B cell (primary cell): ENCODE results near the gene ODF2L. TPM values are rescaled to one million over a fixed set of nuclear protein-coding genes. Genes with fewer than 3 reads are reported as not detected.
A peak's percentile ranks its signal among the peaks of the same experiment; 100 is the strongest.

ENCODE experiments used
- ATAC-seq: fragments of 200-7000 bp; cut with Tn5 transposase; one replicate; pipeline ENCODE4 v1.10.0; 2021; ENCODE audit warnings: low read depth, mild to moderate bottlenecking, moderate number of reproducible peaks, moderate library complexity
- CTCF ChIA-PET: fragments of 350-600 bp; sonication (Branson Sonifier 250); formaldehyde crosslinking; loops from one replicate; lab custom pipeline; 2021; ENCODE audit warnings: antibody characterized with exemption, inconsistent platforms; lab: Charles Lee
- POLR2A ChIA-PET: fragments of 350-600 bp; sonication (Branson Sonifier 250); formaldehyde crosslinking; loops from one replicate; lab custom pipeline; 2021; ENCODE audit warnings: antibody characterized with exemption; lab: Charles Lee
- DNase-seq: peaks from one replicate; pipeline ENCODE4 v3.0.0; 2013
- H2AFZ ChIP-seq: 2 replicates; pipeline ENCODE4 v1.6.1; 2012; ENCODE audit warnings: mild to moderate bottlenecking, low read depth, low read length; ENCODE audit not compliant: insufficient read depth, poor library complexity, severe bottlenecking
- H3K27ac ChIP-seq, 2 donors: 1 replicate in 1 of 2; 2 replicates in 1 of 2; pipeline ENCODE4 v1.5.1; 2012 to 2013; ENCODE audit warnings: low read length in 2 of 2, mild to moderate bottlenecking in 2 of 2, moderate library complexity in 1 of 2
- H3K27me3 ChIP-seq, 4 experiments: fragments of 200-600 bp in 1 of 4; sonication (generic) in 1 of 4; replicated peaks in 1 of 4; 1 replicate in 2 of 4; 2 replicates in 2 of 4; pipeline versions ENCODE4 v1.6.1 to v1.7.0; 2013 to 2016; ENCODE audit warnings: low read length in 3 of 4, mild to moderate bottlenecking in 2 of 4, mixed read lengths in 1 of 4, moderate library complexity in 1 of 4; ENCODE audit not compliant: insufficient read depth in 4 of 4, control insufficient read depth in 3 of 4; ENCODE audit errors: control extremely low read depth in 1 of 4
- H3K36me3 ChIP-seq, 2 experiments: replicated peaks in 1 of 2; 1 replicate in 1 of 2; 2 replicates in 1 of 2; pipeline versions ENCODE4 v1.6.1 to v1.7.1; 2013; ENCODE audit warnings: low read length in 1 of 2; ENCODE audit not compliant: insufficient read depth in 2 of 2, control insufficient read depth in 1 of 2; ENCODE audit errors: control extremely low read depth in 1 of 2, extremely low read depth in 1 of 2
- H3K4me1 ChIP-seq, 2 donors: fragments of 200-600 bp in 1 of 2; sonication (generic) in 1 of 2; 1 replicate in 1 of 2; 2 replicates in 1 of 2; pipeline versions ENCODE4 v1.5.1 to v1.6.1; 2013 to 2017; ENCODE audit warnings: low read length in 2 of 2; ENCODE audit not compliant: control insufficient read depth in 2 of 2, insufficient read depth in 2 of 2
- H3K4me2 ChIP-seq: replicated peaks from 2 replicates; pipeline ENCODE3; 2012; ENCODE audit warnings: mild to moderate bottlenecking, low read depth, low read length; ENCODE audit not compliant: poor library complexity, severe bottlenecking
- H3K4me3 ChIP-seq, 5 experiments: fragments of 200-600 bp in 1 of 5; sonication (generic) in 1 of 5; 1 replicate in 3 of 5; 2 replicates in 2 of 5; pipeline versions ENCODE4 v1.5.1 to v1.7.0; 2011 to 2016; ENCODE audit warnings: low read length in 4 of 5, mild to moderate bottlenecking in 4 of 5, low read depth in 2 of 5, control low read depth in 1 of 5, moderate library complexity in 1 of 5; ENCODE audit not compliant: insufficient read depth in 1 of 5; ENCODE audit errors: control extremely low read depth in 1 of 5, extremely low read depth in 1 of 5
- H3K79me2 ChIP-seq: fragments of 200-600 bp; sonication (generic); one replicate; pipeline ENCODE4 v1.6.0; 2016; ENCODE audit warnings: low read length; ENCODE audit not compliant: control insufficient read depth, insufficient read depth
- H3K9ac ChIP-seq: fragments of 200-600 bp; sonication (generic); 2 replicates; pipeline ENCODE4 v1.6.1; 2017; ENCODE audit warnings: mild to moderate bottlenecking, low read length, moderate library complexity
- H3K9me3 ChIP-seq, 3 donors: one replicate each; pipeline versions ENCODE4 v1.6.1 to v1.7.1; 2013; ENCODE audit warnings: low read length in 2 of 3; ENCODE audit not compliant: control insufficient read depth in 2 of 3, insufficient read depth in 1 of 3; ENCODE audit errors: control extremely low read depth in 1 of 3
- H4K20me1 ChIP-seq: 2 replicates; pipeline ENCODE4 v1.6.0; 2012; ENCODE audit warnings: mild to moderate bottlenecking, low read length; ENCODE audit not compliant: insufficient read depth, control insufficient read depth, poor library complexity, severe bottlenecking
- H3K27ac Mint-ChIP-seq: one replicate; pipeline ENCODE4 v1.8.0; 2021; ENCODE audit warnings: mixed read lengths
- H3K27me3 Mint-ChIP-seq: one replicate; pipeline ENCODE4 v1.8.0; 2021; ENCODE audit warnings: mixed read lengths
- H3K4me1 Mint-ChIP-seq: one replicate; pipeline ENCODE4 v1.8.0; 2021; ENCODE audit warnings: mixed read lengths
- H3K4me3 Mint-ChIP-seq: one replicate; pipeline ENCODE4 v1.8.0; 2021; ENCODE audit warnings: mixed read lengths
- H3K9me3 Mint-ChIP-seq: one replicate; pipeline ENCODE4 v1.8.0; 2022; ENCODE audit warnings: mixed read lengths; ENCODE audit not compliant: insufficient read depth
- EZH2 ChIP-seq: IDR thresholded peaks from 2 replicates; pipeline ENCODE4 v1.6.1; 2012; ENCODE audit warnings: borderline replicate concordance, low read depth, mild to moderate bottlenecking, moderate library complexity, low read length; ENCODE audit not compliant: insufficient read depth, poor library complexity, severe bottlenecking
- WGBS: methylation state at CpG from one replicate; pipeline ENCODE4 v1.1.5; 2013; ENCODE audit warnings: missing lambda C conversion rate; ENCODE audit not compliant: insufficient coverage; 5-methylcytosine and 5-hydroxymethylcytosine counted together
- intact Hi-C: fragments of 100-400 bp; cut with micrococcal nuclease; formaldehyde crosslinking; loops from one replicate; pipeline ENCODE4 v1.10.0; 2022
- polyA minus RNA-seq: library from RNA; depleted of rRNA, polyadenylated mRNA; stranded (reverse); fragments of >200 nt; gene quantifications from 2 replicates; pipeline ENCODE4 v1.2.3, GENCODE V29; 2012
- polyA plus RNA-seq: library from polyadenylated mRNA; depleted of rRNA; stranded (reverse); fragments of >200 nt; gene quantifications from 2 replicates; pipeline ENCODE4 v1.2.3, GENCODE V29; 2012
- total RNA-seq, 2 donors: library from RNA; stranded (reverse); fragments of 120-200 nt in 1 of 2; gene quantifications; 1 replicate in 1 of 2; 2 replicates in 1 of 2; pipeline versions ENCODE4 v1.2.3 to v1.2.4, GENCODE V29; 2013 to 2022
- TF ChIP-seq, protein P1 (sequence below): fragments of 200-600 bp; IDR thresholded peaks from one replicate; pipeline ENCODE4 v1.8.0; 2022; ENCODE audit warnings: antibody characterized with exemption, mild to moderate bottlenecking

ODF2L gene, protein sequence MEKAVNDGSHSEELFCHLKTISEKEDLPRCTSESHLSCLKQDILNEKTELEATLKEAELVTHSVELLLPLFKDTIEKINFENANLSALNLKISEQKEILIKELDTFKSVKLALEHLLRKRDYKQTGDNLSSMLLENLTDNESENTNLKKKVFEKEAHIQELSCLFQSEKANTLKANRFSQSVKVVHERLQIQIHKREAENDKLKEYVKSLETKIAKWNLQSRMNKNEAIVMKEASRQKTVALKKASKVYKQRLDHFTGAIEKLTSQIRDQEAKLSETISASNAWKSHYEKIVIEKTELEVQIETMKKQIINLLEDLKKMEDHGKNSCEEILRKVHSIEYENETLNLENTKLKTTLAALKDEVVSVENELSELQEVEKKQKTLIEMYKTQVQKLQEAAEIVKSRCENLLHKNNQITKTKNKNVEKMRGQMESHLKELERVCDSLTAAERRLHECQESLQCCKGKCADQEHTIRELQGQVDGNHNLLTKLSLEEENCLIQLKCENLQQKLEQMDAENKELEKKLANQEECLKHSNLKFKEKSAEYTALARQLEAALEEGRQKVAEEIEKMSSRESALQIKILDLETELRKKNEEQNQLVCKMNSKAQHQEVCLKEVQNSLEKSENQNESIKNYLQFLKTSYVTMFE
- 61.3 and 65.9 TPM in 2 replicates for total RNA-seq
- total RNA-seq (2013), result 41.0 TPM
- polyA plus RNA-seq, result 13.0 and 15.9 TPM in 2 replicates
- polyA minus RNA-seq, result 9.4 and 14.8 TPM in 2 replicates

DNA sequence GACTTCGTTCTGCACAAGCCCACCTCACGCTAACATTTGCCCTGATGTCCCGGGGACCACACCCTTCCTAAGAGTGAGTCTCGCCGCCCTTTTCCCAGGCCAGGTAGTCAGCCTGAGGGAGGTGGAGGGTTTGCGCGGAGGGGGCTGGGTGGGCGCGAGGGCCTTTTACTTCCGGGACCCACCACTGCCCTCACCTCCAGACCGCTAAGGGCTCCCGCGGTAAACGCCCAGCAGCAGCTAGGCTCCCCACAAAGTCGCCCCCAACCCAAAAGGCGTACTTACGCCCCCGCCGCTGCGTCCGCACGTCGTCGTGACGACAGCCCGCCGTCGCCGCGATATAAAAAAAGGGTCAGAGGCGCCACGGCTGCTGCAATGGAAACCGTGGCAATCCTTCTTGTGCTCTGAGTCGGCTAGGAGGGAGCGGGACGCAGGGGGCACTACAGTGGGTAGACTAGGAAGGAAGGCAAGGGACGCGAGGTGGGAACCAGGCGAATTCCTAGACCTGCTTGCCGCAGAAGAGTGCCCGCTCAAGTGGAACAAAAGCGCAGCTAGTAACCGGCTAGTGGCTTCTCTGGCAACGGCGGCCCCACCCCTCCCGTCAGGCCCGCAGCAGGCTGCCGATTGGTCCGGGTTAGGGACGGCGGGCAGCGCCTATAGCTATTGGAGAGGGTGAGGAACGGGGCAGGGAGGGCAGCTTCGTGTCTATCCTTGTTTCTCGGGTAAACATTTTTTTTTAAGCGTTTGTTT, at the start of gene ODF2L:
ODF2L (minus strand) TSS at position 573 of the 747 bp plus-strand sequence. CDS start 9,296 bp downstream, outside the sequence.
- H3K9me3 ChIP-seq, result peaks cover 0 to 1% (median 0%) of the 10 kb centered on the region in 3 donors
- intact Hi-C loops, result loop anchor here (1.0 to 10.0 kb wide), 7 partner anchors 16 to 941 kb away; partner anchors contain the start of genes HS2ST1, SELENOF and SH3GLB1
- H3K27ac ChIP-seq, result peak within 1 kb of the TSS; percentile 82 to 90

More for the DNA sequence above, at the start of gene ODF2L:
- Mint-ChIP-seq H3K4me1 (peaks cover 36% of the 10 kb centered on the region), H3K27ac (peak within 1 kb of the TSS; percentile 97), H3K9me3 (peaks cover 3% of the 10 kb centered on the region), H3K4me3 (peak within 1 kb of the TSS; percentile 99), H3K27me3 (no peaks in the 10 kb centered on the region)
- peak; percentile 90 for DNase-seq
- H3K27me3 ChIP-seq, result no peaks in the 10 kb centered on the region
- no peaks in the 10 kb centered on the region for H4K20me1 ChIP-seq
- H3K4me3 ChIP-seq, result peak within 1 kb of the TSS; percentile 83 to 98 (median 87)
- CTCF ChIA-PET, result interaction anchor here (0.5 to 1.9 kb wide), 7 partner anchors 16 to 933 kb away, joined by 3 to 13 read pairs (median 3); partner anchors contain the start of gene SH3GLB1
- H3K36me3 ChIP-seq, result no peaks in the 10 kb centered on the region
- under 1% methylated on average over 46 of the region's 56 CpGs for WGBS
- TF ChIP-seq EZH2, result no peak
- TF ChIP-seq, protein P1, sequence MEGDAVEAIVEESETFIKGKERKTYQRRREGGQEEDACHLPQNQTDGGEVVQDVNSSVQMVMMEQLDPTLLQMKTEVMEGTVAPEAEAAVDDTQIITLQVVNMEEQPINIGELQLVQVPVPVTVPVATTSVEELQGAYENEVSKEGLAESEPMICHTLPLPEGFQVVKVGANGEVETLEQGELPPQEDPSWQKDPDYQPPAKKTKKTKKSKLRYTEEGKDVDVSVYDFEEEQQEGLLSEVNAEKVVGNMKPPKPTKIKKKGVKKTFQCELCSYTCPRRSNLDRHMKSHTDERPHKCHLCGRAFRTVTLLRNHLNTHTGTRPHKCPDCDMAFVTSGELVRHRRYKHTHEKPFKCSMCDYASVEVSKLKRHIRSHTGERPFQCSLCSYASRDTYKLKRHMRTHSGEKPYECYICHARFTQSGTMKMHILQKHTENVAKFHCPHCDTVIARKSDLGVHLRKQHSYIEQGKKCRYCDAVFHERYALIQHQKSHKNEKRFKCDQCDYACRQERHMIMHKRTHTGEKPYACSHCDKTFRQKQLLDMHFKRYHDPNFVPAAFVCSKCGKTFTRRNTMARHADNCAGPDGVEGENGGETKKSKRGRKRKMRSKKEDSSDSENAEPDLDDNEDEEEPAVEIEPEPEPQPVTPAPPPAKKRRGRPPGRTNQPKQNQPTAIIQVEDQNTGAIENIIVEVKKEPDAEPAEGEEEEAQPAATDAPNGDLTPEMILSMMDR, result no peak
- peaks cover 12 to 15% of the 10 kb centered on the region in 2 donors for H3K4me1 ChIP-seq
- POLR2A ChIA-PET, result interaction anchor here (1.3 to 2.0 kb wide), 2 partner anchors 10 to 308 kb away, joined by 3 to 12 read pairs; partner anchors contain the start of gene SH3GLB1
- H3K4me2 ChIP-seq, result peak within 1 kb of the TSS; percentile 82
- peak within 1 kb of the TSS; percentile 96 for H2AFZ ChIP-seq
- H3K9ac ChIP-seq, result peak within 1 kb of the TSS; percentile 89
- H3K79me2 ChIP-seq, result peaks cover 19% of the 10 kb centered on the region
- peak; percentile 99 for ATAC-seq
